ENCODE data around the gene NFASC.

NFASC gene

GRCh38 chr1:205049479-205049878, 178.8 kb downstream of the NFASC start:
- Histone ChIP-seq H3K9ac (ENCODE audit: low read depth in 1 of 2, low read length in 2 of 2) (no peak overlapping the region), H3K27ac (ENCODE audit: low read depth in 2 of 2, low read length in 2 of 2) (no peak overlapping the region), H3K4me3 (ENCODE audit: low read length in 2 of 2) (no peak overlapping the region), H3K36me3 (ENCODE audit: control insufficient read depth in 2 of 2, insufficient read depth in 2 of 2, low read length in 2 of 2) (no peaks in the 10 kb centered on the region), H3K4me1 (ENCODE audit: control insufficient read depth in 2 of 2, insufficient read depth in 2 of 2, low read length in 2 of 2) (no peaks in the 10 kb centered on the region), H3K27me3 (ENCODE audit: control insufficient read depth in 2 of 2, insufficient read depth in 2 of 2, low read length in 2 of 2) (peaks cover 12 to 16% of the 10 kb centered on the region in 2 donors), H3K9me3 (ENCODE audit: control insufficient read depth in 2 of 2, low read length in 2 of 2) (no peaks in the 10 kb centered on the region)

GRCh38 chr1:205052690-205053089, 182.0 kb downstream of the NFASC start:
- Histone ChIP-seq H3K9ac (ENCODE audit: low read depth in 1 of 2, low read length in 2 of 2) (no peak overlapping the region), H3K4me3 (ENCODE audit: low read length in 2 of 2) (no peak overlapping the region), H3K4me1 (ENCODE audit: control insufficient read depth in 2 of 2, insufficient read depth in 2 of 2, low read length in 2 of 2) (no peaks in the 10 kb centered on the region), H3K27me3 (ENCODE audit: control insufficient read depth in 2 of 2, insufficient read depth in 2 of 2, low read length in 2 of 2) (no peaks in the 10 kb centered on the region), H3K9me3 (ENCODE audit: control insufficient read depth in 2 of 2, low read length in 2 of 2) (no peaks in the 10 kb centered on the region), H3K27ac (ENCODE audit: low read depth in 2 of 2, low read length in 2 of 2) (no peak overlapping the region), H3K36me3 (ENCODE audit: control insufficient read depth in 2 of 2, insufficient read depth in 2 of 2, low read length in 2 of 2) (no peaks in the 10 kb centered on the region)

GRCh38 chr1:205053296-205053695, 182.6 kb downstream of the NFASC start:
- no peak overlapping the region for H3K4me3 ChIP-seq (ENCODE audit: low read length in 2 of 2)
- no peaks in the 10 kb centered on the region for H3K9me3 ChIP-seq (ENCODE audit: control insufficient read depth in 2 of 2, low read length in 2 of 2)
- H3K9ac ChIP-seq (ENCODE audit: low read depth in 1 of 2, low read length in 2 of 2), result no peak overlapping the region
- H3K36me3 ChIP-seq (ENCODE audit: control insufficient read depth in 2 of 2, insufficient read depth in 2 of 2, low read length in 2 of 2), result no peaks in the 10 kb centered on the region
- H3K4me1 ChIP-seq (ENCODE audit: control insufficient read depth in 2 of 2, insufficient read depth in 2 of 2, low read length in 2 of 2), result no peaks in the 10 kb centered on the region
- H3K27me3 ChIP-seq (ENCODE audit: control insufficient read depth in 2 of 2, insufficient read depth in 2 of 2, low read length in 2 of 2), result no peaks in the 10 kb centered on the region
- H3K27ac ChIP-seq (ENCODE audit: low read depth in 2 of 2, low read length in 2 of 2), result no peak overlapping the region

GRCh38 chr1:205054013-205054412, 183.4 kb downstream of the NFASC start:
- Histone ChIP-seq H3K4me1 (ENCODE audit: control insufficient read depth in 2 of 2, insufficient read depth in 2 of 2, low read length in 2 of 2) (no peaks in the 10 kb centered on the region), H3K27me3 (ENCODE audit: control insufficient read depth in 2 of 2, insufficient read depth in 2 of 2, low read length in 2 of 2) (no peaks in the 10 kb centered on the region), H3K4me3 (ENCODE audit: low read length in 2 of 2) (no peak overlapping the region), H3K9me3 (ENCODE audit: control insufficient read depth in 2 of 2, low read length in 2 of 2) (no peaks in the 10 kb centered on the region), H3K36me3 (ENCODE audit: control insufficient read depth in 2 of 2, insufficient read depth in 2 of 2, low read length in 2 of 2) (no peaks in the 10 kb centered on the region), H3K27ac (ENCODE audit: low read depth in 2 of 2, low read length in 2 of 2) (no peak overlapping the region), H3K9ac (ENCODE audit: low read depth in 1 of 2, low read length in 2 of 2) (no peak overlapping the region)

- Histone ChIP-seq H3K27me3 (ENCODE audit: control insufficient read depth in 2 of 2, insufficient read depth in 2 of 2, low read length in 2 of 2) (no peaks in the 10 kb centered on the region), H3K9ac (ENCODE audit: low read depth in 1 of 2, low read length in 2 of 2) (no peak overlapping the region), H3K36me3 (ENCODE audit: control insufficient read depth in 2 of 2, insufficient read depth in 2 of 2, low read length in 2 of 2) (no peaks in the 10 kb centered on the region), H3K27ac (ENCODE audit: low read depth in 2 of 2, low read length in 2 of 2) (no peak overlapping the region), H3K9me3 (ENCODE audit: control insufficient read depth in 2 of 2, low read length in 2 of 2) (no peaks in the 10 kb centered on the region), H3K4me1 (ENCODE audit: control insufficient read depth in 2 of 2, insufficient read depth in 2 of 2, low read length in 2 of 2) (no peaks in the 10 kb centered on the region), H3K4me3 (ENCODE audit: low read length in 2 of 2) (no peak overlapping the region)
Observed at GRCh38 chr1:205056188-205056611, 185.5 kb downstream of the NFASC start.

GRCh38 chr1:205056956-205057568, 186.4 kb downstream of the NFASC start:
- Histone ChIP-seq H3K4me3 (ENCODE audit: low read length in 2 of 2) (no peak overlapping the region), H3K4me1 (ENCODE audit: control insufficient read depth in 2 of 2, insufficient read depth in 2 of 2, low read length in 2 of 2) (no peaks in the 10 kb centered on the region), H3K27ac (ENCODE audit: low read depth in 2 of 2, low read length in 2 of 2) (no peak overlapping the region), H3K9me3 (ENCODE audit: control insufficient read depth in 2 of 2, low read length in 2 of 2) (no peaks in the 10 kb centered on the region), H3K36me3 (ENCODE audit: control insufficient read depth in 2 of 2, insufficient read depth in 2 of 2, low read length in 2 of 2) (no peaks in the 10 kb centered on the region), H3K27me3 (ENCODE audit: control insufficient read depth in 2 of 2, insufficient read depth in 2 of 2, low read length in 2 of 2) (no peaks in the 10 kb centered on the region), H3K9ac (ENCODE audit: low read depth in 1 of 2, low read length in 2 of 2) (no peak overlapping the region)

GRCh38 chr1:205057808-205058575, 187.3 kb downstream of the NFASC start:
- no peaks in the 10 kb centered on the region for H3K4me1 ChIP-seq (ENCODE audit: control insufficient read depth in 2 of 2, insufficient read depth in 2 of 2, low read length in 2 of 2)
- H3K36me3 ChIP-seq (ENCODE audit: control insufficient read depth in 2 of 2, insufficient read depth in 2 of 2, low read length in 2 of 2), result no peaks in the 10 kb centered on the region
- no peak overlapping the region for H3K9ac ChIP-seq (ENCODE audit: low read depth in 1 of 2, low read length in 2 of 2)
- no peak overlapping the region for H3K4me3 ChIP-seq (ENCODE audit: low read length in 2 of 2)
- no peak overlapping the region for H3K27ac ChIP-seq (ENCODE audit: low read depth in 2 of 2, low read length in 2 of 2)
- no peaks in the 10 kb centered on the region for H3K27me3 ChIP-seq (ENCODE audit: control insufficient read depth in 2 of 2, insufficient read depth in 2 of 2, low read length in 2 of 2)
- no peaks in the 10 kb centered on the region for H3K9me3 ChIP-seq (ENCODE audit: control insufficient read depth in 2 of 2, low read length in 2 of 2)

GRCh38 chr1:205058853-205059252, 188.2 kb downstream of the NFASC start:
- Histone ChIP-seq H3K9me3 (ENCODE audit: control insufficient read depth in 2 of 2, low read length in 2 of 2) (no peaks in the 10 kb centered on the region), H3K9ac (ENCODE audit: low read depth in 1 of 2, low read length in 2 of 2) (no peak overlapping the region), H3K4me1 (ENCODE audit: control insufficient read depth in 2 of 2, insufficient read depth in 2 of 2, low read length in 2 of 2) (no peaks in the 10 kb centered on the region), H3K4me3 (ENCODE audit: low read length in 2 of 2) (no peak overlapping the region), H3K36me3 (ENCODE audit: control insufficient read depth in 2 of 2, insufficient read depth in 2 of 2, low read length in 2 of 2) (no peaks in the 10 kb centered on the region), H3K27ac (ENCODE audit: low read depth in 2 of 2, low read length in 2 of 2) (no peak overlapping the region), H3K27me3 (ENCODE audit: control insufficient read depth in 2 of 2, insufficient read depth in 2 of 2, low read length in 2 of 2) (no peaks in the 10 kb centered on the region)

- Histone ChIP-seq H3K9ac (ENCODE audit: low read depth in 1 of 2, low read length in 2 of 2) (no peak overlapping the region), H3K4me3 (ENCODE audit: low read length in 2 of 2) (no peak overlapping the region), H3K4me1 (ENCODE audit: control insufficient read depth in 2 of 2, insufficient read depth in 2 of 2, low read length in 2 of 2) (no peaks in the 10 kb centered on the region)
Observed at GRCh38 chr1:205059660-205060059, 189.0 kb downstream of the NFASC start.

GRCh38 chr1:205060746-205061145, 190.1 kb downstream of the NFASC start:
- Histone ChIP-seq H3K9me3 (ENCODE audit: control insufficient read depth in 2 of 2, low read length in 2 of 2) (no peaks in the 10 kb centered on the region), H3K9ac (ENCODE audit: low read depth in 1 of 2, low read length in 2 of 2) (no peak overlapping the region), H3K4me3 (ENCODE audit: low read length in 2 of 2) (no peak overlapping the region), H3K27ac (ENCODE audit: low read depth in 2 of 2, low read length in 2 of 2) (no peak overlapping the region), H3K4me1 (ENCODE audit: control insufficient read depth in 2 of 2, insufficient read depth in 2 of 2, low read length in 2 of 2) (no peaks in the 10 kb centered on the region), H3K27me3 (ENCODE audit: control insufficient read depth in 2 of 2, insufficient read depth in 2 of 2, low read length in 2 of 2) (no peaks in the 10 kb centered on the region), H3K36me3 (ENCODE audit: control insufficient read depth in 2 of 2, insufficient read depth in 2 of 2, low read length in 2 of 2) (no peaks in the 10 kb centered on the region)

More at GRCh38 chr1:205059660-205060059, 189.0 kb downstream of the NFASC start:
- no peak overlapping the region for H3K27ac ChIP-seq (ENCODE audit: low read depth in 2 of 2, low read length in 2 of 2)
- H3K27me3 ChIP-seq (ENCODE audit: control insufficient read depth in 2 of 2, insufficient read depth in 2 of 2, low read length in 2 of 2), result no peaks in the 10 kb centered on the region
- H3K9me3 ChIP-seq (ENCODE audit: control insufficient read depth in 2 of 2, low read length in 2 of 2), result no peaks in the 10 kb centered on the region
- H3K36me3 ChIP-seq (ENCODE audit: control insufficient read depth in 2 of 2, insufficient read depth in 2 of 2, low read length in 2 of 2), result no peaks in the 10 kb centered on the region
